Measurements from ENCODE around the gene LRRC3. TPM values are rescaled to one million over a fixed set of nuclear protein-coding genes. Genes with fewer than 3 reads are reported as not detected.

The LRRC3 gene
- polyA plus RNA-seq, 1 of the 3 experiments (the other 2 are of a cell fraction) = 2.3 TPM

GRCh38 chr21:44407493-44407892 is 47.8 kb upstream of the LRRC3 start:
- Histone ChIP-seq H3K9me3 (no peaks in the 10 kb centered on the region), H3K27me3 (ENCODE audit: insufficient read depth) (no peaks in the 10 kb centered on the region), H3K79me2 (ENCODE audit: insufficient read depth) (no peaks in the 10 kb centered on the region), H3K4me2 (no peak overlapping the region), H3F3A (replicated peaks; ENCODE audit: insufficient read depth) (peaks cover 13% of the 10 kb centered on the region), H3K4me1 (ENCODE audit: control insufficient read depth in 1 of 2, insufficient read depth in 2 of 2, low read depth in 1 of 2, low read length in 1 of 2) (no peaks in the 10 kb centered on the region), H4K20me1 (ENCODE audit: insufficient read depth) (no peaks in the 10 kb centered on the region), H2AFZ (ENCODE audit: low read depth) (no peak overlapping the region), H3K9ac (no peak overlapping the region), H3K9me2 (no peaks in the 10 kb centered on the region), H3K4me3 (ENCODE audit: low read depth in 2 of 2, low read length in 1 of 2) (no peak overlapping the region), H3K27ac (ENCODE audit: low read depth in 2 of 2, low read length in 1 of 2) (no peak overlapping the region), H3K36me3 (replicated peaks in 1 of 2; ENCODE audit: control insufficient read depth in 1 of 2, insufficient read depth in 2 of 2, low read length in 1 of 2) (no peaks in the 10 kb centered on the region)
- ChIA-PET POLR2A (no interaction called here), CTCF (no interaction called here)
- WGBS (ENCODE audit: low lambda C conversion rate) = 50% methylated on average over 7 of the region's 7 CpGs
- TF ChIP-seq FOXJ3 (CRISPR knock-in tag; IDR thresholded peaks at IDR 0.05) (no peak), RCOR1 (IDR thresholded peaks at IDR 0.05; ENCODE audit: low read length) (no peak), JUND (IDR thresholded peaks at IDR 0.05) (no peak), TEAD4 (IDR thresholded peaks at IDR 0.05; ENCODE audit: borderline replicate concordance, insufficient read depth) (no peak), CHD2 (IDR thresholded peaks at IDR 0.05; ENCODE audit: low read length, partially characterized antibody) (no peak), EZH2phosphoT487 (IDR thresholded peaks at IDR 0.05; ENCODE audit: borderline replicate concordance, low read depth) (no peak), CTCF (IDR thresholded peaks at IDR 0.05) (no peak), GATA2 (CRISPR knock-in tag; IDR thresholded peaks at IDR 0.05) (no peak), GABPA (IDR thresholded peaks at IDR 0.05; ENCODE audit: low read depth) (no peak), ZBTB33 (IDR thresholded peaks at IDR 0.05; ENCODE audit: borderline replicate concordance, low read depth) (no peak), USF1 (IDR thresholded peaks at IDR 0.05; ENCODE audit: borderline replicate concordance, low read depth) (no peak), USF2 (IDR thresholded peaks at IDR 0.05; ENCODE audit: borderline replicate concordance, low read depth, low read length) (no peak), NRF1 (IDR thresholded peaks at IDR 0.05; ENCODE audit: low read depth, low read length) (no peak), MXI1 (IDR thresholded peaks at IDR 0.05; ENCODE audit: low read depth, low read length) (no peak), NFIC (IDR thresholded peaks at IDR 0.05; ENCODE audit: borderline replicate concordance) (no peak), IRF3 (IDR thresholded peaks at IDR 0.05; ENCODE audit: low read depth, low read length) (no peak), FOXM1 (IDR thresholded peaks at IDR 0.05; ENCODE audit: low read depth) (no peak), SIN3A (IDR thresholded peaks at IDR 0.05; ENCODE audit: borderline replicate concordance, low read depth, low read length) (no peak), TAF1 (IDR thresholded peaks at IDR 0.05; ENCODE audit: borderline replicate concordance, low read depth, low read length) (no peak), RFX5 (IDR thresholded peaks at IDR 0.05; ENCODE audit: low read length) (no peak)
- peak; percentile 2 for DNase-seq

Data from SK-N-SH (cell line).